ENCODE measurements around the gene IFNAR2. TPM values are rescaled to one million over a fixed set of nuclear protein-coding genes. Genes with fewer than 3 reads are reported as not detected.

IFNAR2 gene
- polyA plus RNA-seq, 1 donor from 2014 or later, result 10.3 TPM

DNA sequence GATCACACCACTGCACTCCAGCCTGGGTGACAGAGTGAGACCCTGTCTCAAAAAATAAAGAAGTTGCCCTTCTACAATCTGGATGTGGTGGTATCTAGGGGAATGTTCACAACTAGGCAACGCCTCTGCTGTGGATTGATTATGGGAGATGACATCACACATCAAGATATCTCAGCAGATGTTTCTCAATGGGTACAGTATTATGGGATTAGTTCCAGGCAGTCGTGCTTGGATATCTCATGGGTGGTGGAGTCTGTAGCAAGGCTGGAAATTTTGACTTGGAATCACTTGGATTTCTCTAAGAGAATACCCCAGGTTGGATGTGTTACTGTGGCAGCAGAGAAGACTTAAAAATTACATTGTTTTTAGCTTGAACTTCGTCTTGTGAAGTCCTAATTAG lies 7.7 kb downstream of the IFNAR2 start:
- Histone ChIP-seq H3K36me3 (ENCODE audit: insufficient read depth, low read length) (no peaks in the 10 kb centered on the region), H3K4me3 (ENCODE audit: low read length) (no peak overlapping the region), H3K27me3 (ENCODE audit: insufficient read depth, low read depth, low read length) (no peaks in the 10 kb centered on the region), H3K4me2 (ENCODE audit: low read length) (no peak overlapping the region), H3K27ac (ENCODE audit: low read length) (no peak overlapping the region), H3K79me2 (replicated peaks; ENCODE audit: insufficient read depth, low read length) (peaks cover 6% of the 10 kb centered on the region), H3K9me3 (ENCODE audit: low read length) (peaks cover 3% of the 10 kb centered on the region), H3K9me2 (ENCODE audit: insufficient read depth, low read length) (no peaks in the 10 kb centered on the region), H4K20me1 (ENCODE audit: insufficient read depth) (no peaks in the 10 kb centered on the region), H2AFZ (ENCODE audit: low read depth, low read length) (no peak overlapping the region), H3K9ac (ENCODE audit: low read length) (no peak overlapping the region), H3F3A (ENCODE audit: insufficient read depth, low read length, poor library complexity, severe bottlenecking) (no peaks in the 10 kb centered on the region)
- TF ChIP-seq EP300 (conservative IDR thresholded peaks at IDR 0.05; ENCODE audit: poor library complexity, severe bottlenecking), result no peak
- TF ChIP-seq TAF1 (IDR thresholded peaks at IDR 0.05; ENCODE audit: low read depth), result no peak

DNA sequence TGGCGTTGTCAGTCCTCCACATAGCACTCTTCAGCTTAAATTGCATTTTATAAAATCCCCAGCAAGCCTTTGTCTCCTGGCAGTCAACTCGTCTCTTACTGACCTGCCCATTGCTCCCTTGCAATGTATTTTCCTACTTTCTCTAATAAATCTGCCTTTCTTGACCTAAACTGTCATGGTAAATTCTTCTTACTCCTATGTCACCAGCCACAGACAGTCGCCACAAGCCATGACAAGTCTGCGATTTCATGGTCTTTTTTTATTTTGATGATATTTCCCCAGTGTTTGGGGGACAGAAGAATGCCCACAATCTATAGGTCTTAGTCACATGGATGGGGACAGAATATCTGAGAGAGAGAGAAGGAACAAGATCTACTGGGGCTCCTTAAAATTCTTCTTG lies 8.4 kb downstream of the IFNAR2 start:
- peaks cover 3% of the 10 kb centered on the region for H3K79me2 ChIP-seq (replicated peaks; ENCODE audit: insufficient read depth, low read length)
- no peak overlapping the region for H3K4me2 ChIP-seq (ENCODE audit: low read length)
- H3K27ac ChIP-seq (ENCODE audit: low read length), result no peak overlapping the region
- peaks cover 3% of the 10 kb centered on the region for H3K9me3 ChIP-seq (ENCODE audit: low read length)
- H3K9me2 ChIP-seq (ENCODE audit: insufficient read depth, low read length), result no peaks in the 10 kb centered on the region
- no peaks in the 10 kb centered on the region for H3F3A ChIP-seq (ENCODE audit: insufficient read depth, low read length, poor library complexity, severe bottlenecking)
- no peak overlapping the region for H3K4me3 ChIP-seq (ENCODE audit: low read length)
- no peak overlapping the region for H2AFZ ChIP-seq (ENCODE audit: low read depth, low read length)
- no peaks in the 10 kb centered on the region for H3K36me3 ChIP-seq (ENCODE audit: insufficient read depth, low read length)
- H3K27me3 ChIP-seq (ENCODE audit: insufficient read depth, low read depth, low read length), result no peaks in the 10 kb centered on the region
- no peak overlapping the region for H3K9ac ChIP-seq (ENCODE audit: low read length)
- no peaks in the 10 kb centered on the region for H4K20me1 ChIP-seq (ENCODE audit: insufficient read depth)
- TF ChIP-seq EP300 (conservative IDR thresholded peaks at IDR 0.05; ENCODE audit: poor library complexity, severe bottlenecking), result no peak
- TF ChIP-seq SMC3 (conservative IDR thresholded peaks at IDR 0.05; ENCODE audit: poor library complexity), result no peak
- TF ChIP-seq POLR2AphosphoS5 (IDR thresholded peaks at IDR 0.05), result no peak
- TF ChIP-seq, protein P1, sequence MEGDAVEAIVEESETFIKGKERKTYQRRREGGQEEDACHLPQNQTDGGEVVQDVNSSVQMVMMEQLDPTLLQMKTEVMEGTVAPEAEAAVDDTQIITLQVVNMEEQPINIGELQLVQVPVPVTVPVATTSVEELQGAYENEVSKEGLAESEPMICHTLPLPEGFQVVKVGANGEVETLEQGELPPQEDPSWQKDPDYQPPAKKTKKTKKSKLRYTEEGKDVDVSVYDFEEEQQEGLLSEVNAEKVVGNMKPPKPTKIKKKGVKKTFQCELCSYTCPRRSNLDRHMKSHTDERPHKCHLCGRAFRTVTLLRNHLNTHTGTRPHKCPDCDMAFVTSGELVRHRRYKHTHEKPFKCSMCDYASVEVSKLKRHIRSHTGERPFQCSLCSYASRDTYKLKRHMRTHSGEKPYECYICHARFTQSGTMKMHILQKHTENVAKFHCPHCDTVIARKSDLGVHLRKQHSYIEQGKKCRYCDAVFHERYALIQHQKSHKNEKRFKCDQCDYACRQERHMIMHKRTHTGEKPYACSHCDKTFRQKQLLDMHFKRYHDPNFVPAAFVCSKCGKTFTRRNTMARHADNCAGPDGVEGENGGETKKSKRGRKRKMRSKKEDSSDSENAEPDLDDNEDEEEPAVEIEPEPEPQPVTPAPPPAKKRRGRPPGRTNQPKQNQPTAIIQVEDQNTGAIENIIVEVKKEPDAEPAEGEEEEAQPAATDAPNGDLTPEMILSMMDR (IDR thresholded peaks at IDR 0.05; ENCODE audit: poor library complexity, severe bottlenecking), result no peak
- no peak for TF ChIP-seq MXI1 (conservative IDR thresholded peaks at IDR 0.05; ENCODE audit: poor library complexity, severe bottlenecking)
- TF ChIP-seq RAD21 (conservative IDR thresholded peaks at IDR 0.05), result no peak
- no peak for TF ChIP-seq TAF1 (IDR thresholded peaks at IDR 0.05; ENCODE audit: low read depth)
- TF ChIP-seq, protein P2, sequence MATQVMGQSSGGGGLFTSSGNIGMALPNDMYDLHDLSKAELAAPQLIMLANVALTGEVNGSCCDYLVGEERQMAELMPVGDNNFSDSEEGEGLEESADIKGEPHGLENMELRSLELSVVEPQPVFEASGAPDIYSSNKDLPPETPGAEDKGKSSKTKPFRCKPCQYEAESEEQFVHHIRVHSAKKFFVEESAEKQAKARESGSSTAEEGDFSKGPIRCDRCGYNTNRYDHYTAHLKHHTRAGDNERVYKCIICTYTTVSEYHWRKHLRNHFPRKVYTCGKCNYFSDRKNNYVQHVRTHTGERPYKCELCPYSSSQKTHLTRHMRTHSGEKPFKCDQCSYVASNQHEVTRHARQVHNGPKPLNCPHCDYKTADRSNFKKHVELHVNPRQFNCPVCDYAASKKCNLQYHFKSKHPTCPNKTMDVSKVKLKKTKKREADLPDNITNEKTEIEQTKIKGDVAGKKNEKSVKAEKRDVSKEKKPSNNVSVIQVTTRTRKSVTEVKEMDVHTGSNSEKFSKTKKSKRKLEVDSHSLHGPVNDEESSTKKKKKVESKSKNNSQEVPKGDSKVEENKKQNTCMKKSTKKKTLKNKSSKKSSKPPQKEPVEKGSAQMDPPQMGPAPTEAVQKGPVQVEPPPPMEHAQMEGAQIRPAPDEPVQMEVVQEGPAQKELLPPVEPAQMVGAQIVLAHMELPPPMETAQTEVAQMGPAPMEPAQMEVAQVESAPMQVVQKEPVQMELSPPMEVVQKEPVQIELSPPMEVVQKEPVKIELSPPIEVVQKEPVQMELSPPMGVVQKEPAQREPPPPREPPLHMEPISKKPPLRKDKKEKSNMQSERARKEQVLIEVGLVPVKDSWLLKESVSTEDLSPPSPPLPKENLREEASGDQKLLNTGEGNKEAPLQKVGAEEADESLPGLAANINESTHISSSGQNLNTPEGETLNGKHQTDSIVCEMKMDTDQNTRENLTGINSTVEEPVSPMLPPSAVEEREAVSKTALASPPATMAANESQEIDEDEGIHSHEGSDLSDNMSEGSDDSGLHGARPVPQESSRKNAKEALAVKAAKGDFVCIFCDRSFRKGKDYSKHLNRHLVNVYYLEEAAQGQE (IDR thresholded peaks at IDR 0.05; ENCODE audit: borderline replicate concordance), result no peak
- no peak for TF ChIP-seq EZH2 (IDR thresholded peaks at IDR 0.05; ENCODE audit: borderline replicate concordance, insufficient read depth, low read length, poor library complexity, severe bottlenecking)

Measured in neural cell (in vitro differentiated cells).